GM03348 (cell line): Measurements from ENCODE around the gene LRRC61.
A peak's percentile ranks its signal among the peaks of the same experiment; 100 is the strongest.

ENCODE experiments used
- DNase-seq: peaks from one replicate; pipeline ENCODE4 v3.0.0; 2012; ENCODE audit warnings: low spot score

The LRRC61 gene

GRCh38 chr7:150371131-150371995, 48.2 kb downstream of the LRRC61 start:
- no peak for DNase-seq

GRCh38 chr7:150371996-150372270, 48.8 kb downstream of the LRRC61 start:
- DNase-seq: no peak

- no peak for DNase-seq
Measured at GRCh38 chr7:150372271-150373048, 49.3 kb downstream of the LRRC61 start.

- no peak for DNase-seq
Measured at GRCh38 chr7:150373049-150373801, 50.1 kb downstream of the LRRC61 start.

- no peak for DNase-seq
Measured at GRCh38 chr7:150374026-150374425, 50.9 kb downstream of the LRRC61 start.

- no peak for DNase-seq
Measured at GRCh38 chr7:150374472-150374871, 51.3 kb downstream of the LRRC61 start.

GRCh38 chr7:150375662-150376521, 52.7 kb downstream of the LRRC61 start:
- DNase-seq: no peak

GRCh38 chr7:150376560-150376959, 53.4 kb downstream of the LRRC61 start:
- DNase-seq: no peak

- DNase-seq: no peak
Measured at GRCh38 chr7:150377196-150377595, 54.0 kb downstream of the LRRC61 start.

GRCh38 chr7:150377635-150378034, 54.5 kb downstream of the LRRC61 start:
- no peak for DNase-seq

- DNase-seq: peak; percentile 66
Measured at GRCh38 chr7:150378115-150378852, 55.1 kb downstream of the LRRC61 start.

- DNase-seq: peak; percentile 100
Measured at GRCh38 chr7:150378853-150379440, 55.8 kb downstream of the LRRC61 start, which contains the start of gene ZNF775. TSS of gene ZNF775 (plus strand) at chr7:150379330. CDS start at chr7:150388471, 9,141 bp downstream.

- peak; percentile 50 for DNase-seq
Measured at GRCh38 chr7:150379441-150380379, 56.6 kb downstream of the LRRC61 start.

- DNase-seq: no peak
Measured at GRCh38 chr7:150380463-150380862, 57.3 kb downstream of the LRRC61 start.

- no peak for DNase-seq
Measured at GRCh38 chr7:150381096-150381495, 57.9 kb downstream of the LRRC61 start.

- no peak for DNase-seq
Measured at GRCh38 chr7:150381785-150382122, 58.6 kb downstream of the LRRC61 start.

- no peak for DNase-seq
Measured at GRCh38 chr7:150382123-150382843, 59.1 kb downstream of the LRRC61 start.

GRCh38 chr7:150382844-150383225, 59.7 kb downstream of the LRRC61 start:
- DNase-seq: no peak
